ENCODE measurements around the gene DCLK1.
A peak's percentile ranks its signal among the peaks of the same experiment; 100 is the strongest.
"Not testable (repeated sequence)": the region's sequence is repeated elsewhere in the genome, so short reads cannot be mapped to it uniquely, and the experiment has no call there.

Gene DCLK1

GRCh38 chr13:36130552-36131221, 495 bp downstream of the DCLK1 start:
- DNase-seq: peak; percentile 57

DNA sequence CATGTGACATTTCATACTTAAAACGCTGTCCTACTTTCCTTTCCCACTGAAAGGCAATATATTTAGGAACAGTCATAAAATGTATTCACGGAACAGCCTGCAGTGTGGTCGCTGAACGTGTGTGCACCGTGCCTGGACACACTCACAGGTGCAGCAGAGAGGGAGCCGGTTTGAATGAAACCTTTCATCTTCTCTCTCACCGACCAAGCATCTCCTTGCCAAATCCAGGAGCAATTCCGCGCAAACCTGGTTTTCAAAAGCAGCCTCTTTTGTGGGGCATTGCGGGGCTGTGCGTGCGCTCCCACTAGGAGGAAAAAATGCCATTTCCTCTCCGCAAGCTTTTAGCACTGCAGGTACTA, 1.0 kb downstream of the DCLK1 start:
- peak; percentile 57 for DNase-seq

DNA sequence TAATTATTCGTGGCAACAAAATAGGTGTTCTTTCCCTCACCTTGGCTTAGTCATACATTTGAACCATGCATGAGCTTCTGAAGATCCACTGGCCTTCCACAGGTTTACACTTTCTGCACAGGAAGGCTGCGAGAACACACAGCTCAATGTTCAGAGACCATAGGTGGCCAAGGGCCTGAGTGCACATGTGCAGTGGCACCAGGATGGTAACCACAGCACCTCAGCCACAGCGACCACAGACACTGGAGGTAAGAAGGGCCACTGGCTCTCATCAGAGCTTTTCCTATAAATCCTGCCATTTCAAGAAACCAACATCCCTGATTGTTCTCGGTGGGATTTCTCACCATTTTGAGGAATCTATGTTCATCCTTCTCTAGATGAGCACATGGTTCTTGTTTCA, 1.6 kb downstream of the DCLK1 start:
- no peak for DNase-seq

- no peak for DNase-seq
These were observed 4.7 kb downstream of the DCLK1 start for GRCh38 chr13:36126491-36126890.

GRCh38 chr13:36125841-36126240, 5.3 kb downstream of the DCLK1 start:
- no peak for DNase-seq

GRCh38 chr13:36124236-36124822, 6.9 kb downstream of the DCLK1 start:
- DNase-seq: no peak

DNA sequence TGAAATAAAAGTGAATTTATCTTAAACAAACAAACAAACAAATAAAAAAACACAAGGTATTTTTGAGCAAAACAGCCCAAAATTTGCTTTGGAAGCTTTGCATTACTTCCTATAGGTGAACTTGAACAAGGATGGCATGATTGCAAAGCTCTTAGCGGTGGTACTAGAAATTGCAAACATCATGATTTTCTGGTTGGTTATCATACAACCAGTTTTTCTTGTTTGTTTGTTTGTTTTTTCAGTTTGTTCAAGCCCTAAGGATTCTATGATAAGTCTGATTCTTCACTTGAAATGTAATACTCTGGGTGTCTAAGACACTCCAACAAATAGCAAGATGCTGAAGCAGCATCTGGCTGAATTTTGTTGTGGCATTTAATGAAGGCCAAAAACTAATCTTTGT, 15.9 kb downstream of the DCLK1 start:
- no peak for DNase-seq

DNA sequence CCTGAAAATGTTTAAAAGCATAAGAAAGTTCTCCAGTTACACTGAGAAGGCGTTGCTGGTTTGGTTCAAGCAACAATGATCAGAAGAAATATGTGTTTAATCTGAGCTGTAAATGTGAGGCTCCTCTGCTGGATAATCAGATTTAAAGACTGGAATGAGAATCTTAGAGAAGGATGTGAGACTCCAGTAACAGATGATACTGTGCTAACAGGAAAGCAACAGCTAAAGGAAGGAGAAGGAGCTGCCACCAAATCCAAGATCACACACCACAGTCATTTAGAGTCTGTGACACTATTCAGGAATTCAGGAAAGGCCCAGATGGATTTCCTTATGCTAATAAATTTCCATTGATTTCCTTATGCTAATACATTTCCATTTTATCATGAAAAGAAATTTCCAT, 16.9 kb downstream of the DCLK1 start:
- no peak for DNase-seq

DNA sequence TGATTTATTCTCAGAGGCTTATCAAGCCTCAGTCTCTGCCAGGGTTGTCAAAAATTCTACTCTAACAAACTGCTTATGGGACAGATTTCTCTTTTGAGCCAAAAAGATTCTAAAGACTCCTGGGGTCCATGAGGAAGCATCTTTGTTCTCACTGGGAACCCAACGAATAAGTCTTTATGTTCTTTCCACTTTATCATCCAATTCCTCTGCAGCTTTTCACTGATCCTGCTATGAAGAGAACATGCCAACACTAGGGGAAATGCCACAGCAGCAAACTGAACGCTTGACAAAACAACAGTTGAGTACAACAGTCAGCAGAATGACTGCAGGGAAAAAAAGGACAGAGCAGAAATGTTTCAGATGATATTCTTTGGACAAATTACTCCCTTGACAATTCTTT, 22.2 kb downstream of the DCLK1 start:
- DNase-seq: no peak

DNA sequence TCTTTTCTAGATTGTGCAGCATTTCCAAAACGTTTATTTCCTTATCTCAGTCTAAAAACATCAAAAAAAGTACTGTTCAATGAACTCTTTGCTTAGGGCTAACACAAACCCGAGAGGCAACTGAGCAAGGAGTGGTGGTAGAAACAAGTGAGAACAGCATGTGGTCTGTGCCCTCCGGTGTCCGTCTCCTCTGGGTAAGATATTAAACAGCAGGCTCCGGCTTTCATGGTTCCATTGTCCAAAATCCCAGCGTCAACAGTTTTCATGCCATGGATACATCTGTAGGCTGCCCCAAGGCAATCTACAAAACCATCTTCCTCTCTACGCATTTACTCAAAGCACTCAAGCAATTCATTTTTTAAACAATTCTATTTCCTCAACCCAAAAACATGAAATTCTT, 22.8 kb downstream of the DCLK1 start:
- DNase-seq: no peak

GRCh38 chr13:36107521-36107920, 23.7 kb downstream of the DCLK1 start:
- no peak for DNase-seq

DNA sequence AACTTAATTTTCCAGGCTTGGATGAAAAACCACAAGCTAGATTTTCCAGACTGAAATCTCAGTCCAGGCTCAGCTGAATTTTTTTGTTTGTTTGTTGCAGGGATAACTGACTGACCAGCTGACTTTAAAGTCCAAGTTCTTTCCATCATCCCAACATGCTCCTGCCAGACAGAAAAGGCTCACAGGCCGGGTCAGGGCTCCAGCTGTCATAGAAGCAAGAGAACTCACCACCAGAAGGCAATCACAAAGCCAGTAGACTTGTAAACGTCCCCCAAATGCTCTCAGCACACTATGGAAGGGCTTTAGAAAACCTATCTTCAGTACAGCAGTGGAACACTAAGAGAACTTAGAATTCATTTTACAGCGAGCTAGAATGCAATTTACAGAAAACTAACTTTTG, 25.5 kb downstream of the DCLK1 start:
- DNase-seq: no peak

- no peak for DNase-seq
These were observed 28.5 kb downstream of the DCLK1 start for GRCh38 chr13:36102721-36103120.

GRCh38 chr13:36101907-36102306, 29.3 kb downstream of the DCLK1 start:
- DNase-seq: not testable (repeated sequence)

DNA sequence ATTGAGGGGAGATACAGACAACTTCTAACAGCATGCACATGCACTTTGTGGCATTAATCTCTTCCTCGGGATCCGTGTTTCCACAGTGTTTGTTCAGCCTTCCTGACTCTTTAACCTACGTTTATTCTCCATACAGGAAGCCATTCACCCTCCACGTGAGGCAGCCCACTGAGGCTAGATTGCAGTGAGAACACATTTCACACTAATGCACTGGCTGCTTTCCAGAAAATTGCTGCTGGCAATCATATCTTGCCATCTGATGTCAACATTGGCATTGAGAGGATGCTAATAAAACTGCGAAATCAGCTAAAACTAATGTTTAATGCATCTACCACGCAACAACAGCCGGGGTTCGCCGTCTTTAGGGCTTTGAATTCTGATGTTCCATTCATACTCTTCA, 30.0 kb downstream of the DCLK1 start:
- DNase-seq: peak; percentile 70

GRCh38 chr13:36098080-36098479, 33.1 kb downstream of the DCLK1 start:
- DNase-seq: no peak

- no peak for DNase-seq
These were observed 34.4 kb downstream of the DCLK1 start for GRCh38 chr13:36096461-36097416.

GRCh38 chr13:36094478-36094877, 36.7 kb downstream of the DCLK1 start:
- DNase-seq: no peak

GRCh38 chr13:36090592-36090991, 40.6 kb downstream of the DCLK1 start:
- DNase-seq: no peak

DNA sequence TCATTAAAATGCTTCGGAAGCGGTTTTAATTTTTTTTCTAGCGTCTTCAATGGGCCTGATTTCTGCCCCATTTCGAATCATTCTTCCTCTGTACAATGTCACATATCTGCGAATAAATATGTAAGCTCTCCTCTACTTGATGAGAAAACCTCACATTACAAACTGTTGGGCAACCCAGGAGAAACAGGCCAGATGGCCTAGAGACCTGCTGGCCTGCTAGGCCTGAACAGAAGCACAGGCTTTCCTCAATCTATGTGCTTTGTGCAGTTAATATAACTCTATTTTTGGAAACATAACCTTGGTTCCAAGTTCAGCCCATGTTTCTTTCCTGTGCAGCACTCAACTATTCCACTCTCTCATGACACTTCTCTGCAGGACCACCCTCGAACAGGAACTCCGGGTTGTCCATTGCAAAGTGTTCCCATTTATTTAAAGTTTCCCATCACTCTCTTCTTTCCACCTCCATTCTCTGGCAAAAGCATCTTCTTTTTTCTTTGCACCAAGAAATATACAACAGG, 42.0 kb downstream of the DCLK1 start:
- DNase-seq: no peak

DNA sequence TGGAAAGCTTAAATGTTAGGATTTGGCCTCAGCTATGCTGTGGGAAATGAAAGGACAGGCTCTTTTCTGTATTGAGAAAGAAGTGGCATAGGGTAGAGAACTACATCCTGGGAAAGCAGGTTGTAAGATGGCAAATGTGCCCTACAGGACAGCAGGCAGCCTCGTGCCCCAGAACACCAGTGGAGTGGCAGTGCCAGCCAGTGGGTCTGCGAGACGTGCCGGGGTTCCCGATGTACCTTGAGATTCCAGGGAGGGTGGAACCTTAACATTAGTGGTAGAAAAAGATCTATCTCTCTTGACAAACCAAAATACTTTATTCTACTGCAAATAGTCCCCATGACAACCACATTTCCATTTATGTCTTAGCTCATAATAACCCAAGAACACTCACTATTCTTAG, 42.7 kb downstream of the DCLK1 start:
- no peak for DNase-seq

DNA sequence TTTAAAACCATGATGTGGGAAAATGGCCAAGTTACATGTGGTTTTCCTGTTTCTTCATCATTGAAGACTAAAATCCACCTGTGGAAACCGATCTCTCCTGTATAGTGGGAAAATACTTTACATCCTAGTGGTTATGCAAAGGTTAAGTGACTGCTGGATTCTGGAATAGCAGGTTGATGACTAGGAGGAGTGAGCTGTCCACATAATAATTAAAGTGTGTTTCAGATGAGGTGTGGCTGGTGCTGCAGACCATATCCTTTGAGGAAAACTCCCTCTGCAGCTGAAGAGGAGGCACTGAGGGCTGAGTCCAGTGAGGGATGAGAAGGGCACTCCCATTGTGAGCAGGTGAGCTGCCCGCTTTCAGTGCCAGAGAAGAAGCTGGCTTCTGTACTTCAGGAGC, 43.2 kb downstream of the DCLK1 start:
- peak; percentile 80 for DNase-seq

DNA sequence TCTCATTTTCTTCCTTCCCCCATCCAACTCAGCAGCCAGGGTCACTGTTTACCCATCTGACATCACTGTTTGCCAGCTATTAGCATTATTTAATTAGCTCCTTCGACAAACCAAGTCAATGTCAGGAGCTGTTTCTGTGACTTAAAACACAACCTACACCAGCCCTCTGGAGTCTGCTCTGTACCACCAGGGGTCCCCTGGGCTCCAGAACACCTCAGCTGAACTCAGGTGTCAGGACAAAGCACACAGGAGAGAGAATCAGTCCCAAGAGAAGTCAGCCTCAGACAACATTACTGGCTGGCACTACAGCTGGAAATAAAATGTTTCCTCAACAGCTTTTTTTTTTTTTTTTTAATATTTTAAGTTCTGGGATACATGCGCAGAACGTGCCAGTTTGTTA, 45.1 kb downstream of the DCLK1 start:
- DNase-seq: peak; percentile 64

GRCh38 chr13:36084131-36084530, 47.1 kb downstream of the DCLK1 start:
- DNase-seq: no peak
